Thyroid gland (tissue), 4 donors: ENCODE measurements around the gene RARRES2. TPM values are rescaled to one million over a fixed set of nuclear protein-coding genes. Genes with fewer than 3 reads are reported as not detected.

Source experiments
- DNase-seq, 2 donors: peaks; one replicate each; pipeline ENCODE4 v3.0.0-alpha.2; 2019
- H3K27ac ChIP-seq, 3 donors: fragments of 200-600 bp; sonication (generic); 1 replicate in 2 of 3; 2 replicates in 1 of 3; pipeline ENCODE4 v1.5.1; 2016 to 2019; ENCODE audit warnings: mild to moderate bottlenecking in 1 of 3, moderate library complexity in 1 of 3
- H3K27me3 ChIP-seq: fragments of 200-600 bp; sonication (generic); one replicate; pipeline ENCODE4 v1.5.1; 2019
- H3K36me3 ChIP-seq, 2 donors: fragments of 200-600 bp; sonication (generic); one replicate each; pipeline ENCODE4 v1.5.1; 2016 to 2019
- H3K4me1 ChIP-seq, 2 donors: fragments of 200-600 bp; sonication (generic); one replicate each; pipeline ENCODE4 v1.5.1; 2017 to 2019
- H3K4me3 ChIP-seq, 3 donors: fragments of 200-600 bp; sonication (generic); replicated peaks in 1 of 3; 1 replicate in 2 of 3; 2 replicates in 1 of 3; pipeline ENCODE4 v1.5.1; 2016; ENCODE audit warnings: mild to moderate bottlenecking in 1 of 3
- H3K9me3 ChIP-seq: fragments of 200-600 bp; sonication (generic); one replicate; pipeline ENCODE4 v1.5.1; 2017
- POLR2A ChIP-seq, 2 donors: fragments of 450-650 bp; IDR thresholded peaks; one replicate each; pipeline ENCODE4 v1.6.1; 2017; ENCODE audit warnings: antibody characterized with exemption in 2 of 2, mild to moderate bottlenecking in 2 of 2, moderate library complexity in 1 of 2
- WGBS, 2 donors: methylation state at CpG; one replicate each; pipeline ENCODE4 v1.1.5; 2017; 5-methylcytosine and 5-hydroxymethylcytosine counted together
- intact Hi-C: fragments of 100-400 bp; cut with DNase I; formaldehyde crosslinking; loops from one replicate; pipeline ENCODE4 v1.15.1; 2023
- total RNA-seq, 4 donors: library from RNA; depleted of rRNA; stranded (reverse); fragments of >200 nt; gene quantifications; one replicate each; pipeline ENCODE4 v1.2.3, GENCODE V29; 2016
- TF ChIP-seq, protein P1 (sequence below), 6 experiments: fragments of 200-600 bp in 3 of 6; fragments of 450-650 bp in 3 of 6; sonication (generic) in 3 of 6; IDR thresholded peaks; one replicate each; pipeline ENCODE4 v1.5.1; 2016 to 2019; ENCODE audit warnings: antibody characterized with exemption in 6 of 6, mild to moderate bottlenecking in 2 of 6, inconsistent platforms in 1 of 6, moderate library complexity in 1 of 6

Gene RARRES2
- total RNA-seq, 4 donors from 2014 or later: 22.2 to 137 (median 54.8) TPM

GRCh38 chr7:150356265-150356897 lies 15.0 kb upstream of the RARRES2 start:
- no peak for DNase-seq
- H3K27ac ChIP-seq: no peak overlapping the region
- no peaks in the 10 kb centered on the region for H3K9me3 ChIP-seq
- peaks cover 0 to 4% of the 10 kb centered on the region in 2 donors for H3K4me1 ChIP-seq
- intact Hi-C loops: loop anchor here (5.0 kb wide), 1 partner anchor 66 kb away; no protein-coding TSS in a partner anchor
- WGBS, 2 donors: 34 to 39% methylated on average over 6 of the region's 6 CpGs
- no peak overlapping the region for H3K4me3 ChIP-seq
- no peaks in the 10 kb centered on the region for H3K27me3 ChIP-seq
- TF ChIP-seq, protein P1, sequence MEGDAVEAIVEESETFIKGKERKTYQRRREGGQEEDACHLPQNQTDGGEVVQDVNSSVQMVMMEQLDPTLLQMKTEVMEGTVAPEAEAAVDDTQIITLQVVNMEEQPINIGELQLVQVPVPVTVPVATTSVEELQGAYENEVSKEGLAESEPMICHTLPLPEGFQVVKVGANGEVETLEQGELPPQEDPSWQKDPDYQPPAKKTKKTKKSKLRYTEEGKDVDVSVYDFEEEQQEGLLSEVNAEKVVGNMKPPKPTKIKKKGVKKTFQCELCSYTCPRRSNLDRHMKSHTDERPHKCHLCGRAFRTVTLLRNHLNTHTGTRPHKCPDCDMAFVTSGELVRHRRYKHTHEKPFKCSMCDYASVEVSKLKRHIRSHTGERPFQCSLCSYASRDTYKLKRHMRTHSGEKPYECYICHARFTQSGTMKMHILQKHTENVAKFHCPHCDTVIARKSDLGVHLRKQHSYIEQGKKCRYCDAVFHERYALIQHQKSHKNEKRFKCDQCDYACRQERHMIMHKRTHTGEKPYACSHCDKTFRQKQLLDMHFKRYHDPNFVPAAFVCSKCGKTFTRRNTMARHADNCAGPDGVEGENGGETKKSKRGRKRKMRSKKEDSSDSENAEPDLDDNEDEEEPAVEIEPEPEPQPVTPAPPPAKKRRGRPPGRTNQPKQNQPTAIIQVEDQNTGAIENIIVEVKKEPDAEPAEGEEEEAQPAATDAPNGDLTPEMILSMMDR (IDR thresholded peaks at IDR 0.05): peak; percentile 26 to 75 (median 50)
- no peak for TF ChIP-seq POLR2A (IDR thresholded peaks at IDR 0.05)
- no peaks in the 10 kb centered on the region for H3K36me3 ChIP-seq

DNA sequence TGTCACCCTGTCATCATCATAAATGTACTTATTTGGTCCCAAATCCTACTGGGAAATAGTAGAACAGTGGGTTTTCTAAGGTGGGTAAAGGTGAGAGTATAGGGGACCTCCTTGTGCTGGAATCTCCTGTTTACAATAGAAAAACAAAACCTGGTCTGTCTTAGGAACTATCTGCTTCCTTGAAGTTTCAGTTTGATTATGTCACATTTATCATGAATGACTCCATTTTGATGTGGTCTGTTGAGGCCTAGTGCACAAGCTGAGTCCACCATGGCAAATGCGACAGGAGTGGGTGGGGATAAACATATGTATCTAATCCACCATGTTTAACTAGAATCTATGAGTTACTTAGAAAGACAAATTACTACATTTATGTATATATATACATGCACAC lies 14.2 kb upstream of the RARRES2 start:
- 89 to 97% methylated on average over 1 of the region's 1 CpG for WGBS, 2 donors
- Histone ChIP-seq H3K4me3 (no peak overlapping the region), H3K27ac (no peak overlapping the region), H3K9me3 (no peaks in the 10 kb centered on the region), H3K27me3 (no peaks in the 10 kb centered on the region), H3K4me1 (peaks cover 0 to 4% of the 10 kb centered on the region in 2 donors), H3K36me3 (no peaks in the 10 kb centered on the region)
- no peak for DNase-seq
- intact Hi-C loops: loop anchor here (5.0 kb wide), 1 partner anchor 67 kb away; no protein-coding TSS in a partner anchor
- TF ChIP-seq POLR2A (IDR thresholded peaks at IDR 0.05): no peak
- TF ChIP-seq, protein P1 (IDR thresholded peaks at IDR 0.05): no peak

DNA sequence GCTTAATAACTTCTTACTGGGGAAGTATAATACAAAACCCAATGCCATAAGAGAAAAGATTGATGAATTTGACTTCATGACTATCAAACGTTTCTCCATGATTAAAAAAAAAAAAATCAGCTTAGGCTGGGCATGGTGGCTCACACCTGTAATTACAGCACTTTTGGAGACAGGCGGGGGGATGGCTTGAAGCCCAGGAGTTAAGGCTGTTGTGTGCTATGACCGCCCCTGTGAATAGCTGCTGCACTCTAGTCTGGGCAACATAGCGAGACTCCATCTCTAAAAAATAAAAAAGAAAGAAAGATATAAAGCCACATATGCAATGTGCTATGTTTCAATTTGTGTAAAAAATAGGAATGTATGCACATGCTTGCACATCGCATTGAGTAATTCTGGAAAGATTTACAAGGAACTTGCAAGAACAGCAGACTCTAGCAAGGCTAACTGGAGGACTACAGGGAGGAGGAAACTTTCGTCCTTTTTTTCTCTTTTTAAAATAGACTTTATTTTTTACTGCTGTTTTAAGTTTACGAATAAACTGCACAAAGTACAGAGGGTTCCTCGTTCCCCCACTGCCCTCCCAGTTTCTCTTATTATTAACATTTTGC lies 10.3 kb upstream of the RARRES2 start:
- no peaks in the 10 kb centered on the region for H3K36me3 ChIP-seq
- no peaks in the 10 kb centered on the region for H3K27me3 ChIP-seq
- intact Hi-C loops: no loop called here
- no peak overlapping the region for H3K27ac ChIP-seq
- WGBS, 2 donors: 70 to 74% methylated on average over 8 of the region's 8 CpGs
- no peak for DNase-seq
- H3K4me3 ChIP-seq: no peak overlapping the region
- TF ChIP-seq POLR2A (IDR thresholded peaks at IDR 0.05): no peak
- TF ChIP-seq, protein P1 (IDR thresholded peaks at IDR 0.05): no peak
- no peaks in the 10 kb centered on the region for H3K9me3 ChIP-seq
- H3K4me1 ChIP-seq: peaks cover 0 to 2% of the 10 kb centered on the region in 2 donors

DNA sequence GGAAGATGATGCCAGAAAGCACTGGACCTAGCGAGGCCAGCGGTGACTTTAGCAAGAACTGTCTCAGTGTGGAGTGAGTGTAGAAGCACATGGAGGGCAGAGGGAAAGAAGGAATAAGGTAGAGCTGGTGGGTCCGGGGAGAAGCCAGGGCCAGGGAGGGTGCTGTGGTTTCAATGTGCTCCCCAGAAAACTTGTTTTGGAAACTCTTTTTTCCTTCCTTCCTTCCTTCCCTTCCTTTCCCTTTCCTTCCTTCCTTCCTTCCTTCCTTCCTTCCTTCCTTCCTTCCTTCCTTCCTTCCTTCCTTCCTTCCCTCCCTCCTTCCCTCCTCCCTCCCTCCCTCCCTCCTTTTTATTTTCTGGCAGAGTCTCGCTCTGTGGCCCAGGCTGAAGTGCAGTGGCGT lies 5.5 kb upstream of the RARRES2 start:
- intact Hi-C loops: no loop called here
- DNase-seq: no peak
- H3K27me3 ChIP-seq: no peaks in the 10 kb centered on the region
- H3K27ac ChIP-seq: no peak overlapping the region
- H3K4me1 ChIP-seq: peaks cover 0 to 3% of the 10 kb centered on the region in 2 donors
- no peaks in the 10 kb centered on the region for H3K9me3 ChIP-seq
- no peak for TF ChIP-seq POLR2A (IDR thresholded peaks at IDR 0.05)
- TF ChIP-seq, protein P1 (IDR thresholded peaks at IDR 0.05): no peak
- H3K4me3 ChIP-seq: no peak overlapping the region
- H3K36me3 ChIP-seq: no peaks in the 10 kb centered on the region
- WGBS, 2 donors: 77 to 92% methylated on average over 5 of the region's 5 CpGs

- H3K27ac ChIP-seq: no peak overlapping the region
- no peak overlapping the region for H3K4me3 ChIP-seq
- no peak for DNase-seq
- 87 to 88% methylated on average over 1 of the region's 1 CpG for WGBS, 2 donors
- H3K4me1 ChIP-seq: peaks cover 14 to 19% of the 10 kb centered on the region in 2 donors
- H3K9me3 ChIP-seq: no peaks in the 10 kb centered on the region
- no peaks in the 10 kb centered on the region for H3K36me3 ChIP-seq
- intact Hi-C loops: no loop called here
- no peak for TF ChIP-seq POLR2A (IDR thresholded peaks at IDR 0.05)
- TF ChIP-seq, protein P1 (IDR thresholded peaks at IDR 0.05): no peak
- H3K27me3 ChIP-seq: no peaks in the 10 kb centered on the region
Observed at GRCh38 chr7:150345012-150345411, 3.6 kb upstream of the RARRES2 start.
